SKM-1 treated with dmso at 0.1 percent for 144 hours (cell line): ENCODE results near the gene BMF.
"Not testable (repeated sequence)": the region's sequence is repeated elsewhere in the genome, so short reads cannot be mapped to it uniquely, and the experiment has no call there.

ENCODE experiments used
- DNase-seq: peaks from one replicate; lab custom pipeline; 2025; ENCODE audit not compliant: unreplicated experiment; lab: John Stamatoyannopoulos, UW

Gene BMF

GRCh38 chr15:40088929-40089755 lies 19.5 kb downstream of the BMF start:
- DNase-seq: peak; percentile 69

- DNase-seq: peak; percentile 69
These were observed 20.4 kb downstream of the BMF start for GRCh38 chr15:40087991-40088928.

- DNase-seq: no peak
These were observed 21.4 kb downstream of the BMF start for GRCh38 chr15:40087068-40087810.

- no peak for DNase-seq
These were observed 23.4 kb downstream of the BMF start for GRCh38 chr15:40085266-40085665.

DNA sequence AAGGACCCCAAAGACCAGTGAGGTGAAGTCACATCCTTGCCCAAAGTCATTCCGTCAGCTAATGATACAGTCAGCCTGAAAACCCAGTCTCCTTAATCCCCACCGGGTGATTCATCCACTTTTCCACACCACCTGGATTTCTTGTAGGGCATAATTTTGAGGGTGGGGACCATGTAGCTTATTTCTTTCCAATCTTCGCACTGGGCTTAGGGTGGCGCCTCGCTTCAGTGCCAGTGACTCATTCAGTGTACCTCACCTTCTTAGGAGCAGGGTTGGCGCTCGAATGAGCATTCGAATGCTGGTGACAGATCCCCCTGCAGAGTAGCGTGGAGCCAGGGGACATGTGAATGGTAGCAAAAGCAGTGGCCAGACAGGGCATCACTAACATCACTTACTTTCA lies 24.0 kb downstream of the BMF start:
- no peak for DNase-seq

DNA sequence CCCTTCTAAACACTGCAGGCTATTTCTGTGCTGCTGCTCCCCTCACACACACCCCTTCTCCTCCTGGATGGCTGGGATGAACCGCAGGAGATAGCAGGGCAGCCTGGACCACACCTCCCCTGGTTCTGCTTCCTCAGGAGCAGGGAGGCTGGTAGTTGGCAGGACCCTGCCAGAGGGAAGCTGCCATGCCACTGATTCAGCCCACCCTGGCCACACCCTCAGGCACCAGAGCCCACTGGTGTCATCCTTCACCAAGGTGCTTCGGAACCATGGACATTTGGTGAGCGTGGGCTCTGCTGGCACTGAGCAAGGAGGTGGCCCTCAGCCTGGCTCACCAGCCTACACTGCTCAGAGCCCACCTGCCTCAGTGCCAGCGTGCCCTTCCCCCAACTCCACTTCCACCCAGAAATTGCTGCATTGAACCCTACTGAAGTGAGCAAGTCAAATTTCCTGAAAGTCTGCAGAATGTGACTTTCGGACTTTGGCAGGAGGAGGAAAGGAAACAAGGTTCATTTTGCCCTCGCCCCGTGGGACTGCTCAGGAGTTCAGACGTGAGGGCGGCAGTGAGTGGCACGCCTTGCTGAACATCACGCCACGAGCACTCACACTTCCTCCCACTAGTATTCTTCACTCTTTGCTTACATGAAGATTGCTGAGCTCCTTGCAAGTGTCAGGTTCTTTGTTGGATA lies 26.3 kb downstream of the BMF start:
- DNase-seq: no peak

DNA sequence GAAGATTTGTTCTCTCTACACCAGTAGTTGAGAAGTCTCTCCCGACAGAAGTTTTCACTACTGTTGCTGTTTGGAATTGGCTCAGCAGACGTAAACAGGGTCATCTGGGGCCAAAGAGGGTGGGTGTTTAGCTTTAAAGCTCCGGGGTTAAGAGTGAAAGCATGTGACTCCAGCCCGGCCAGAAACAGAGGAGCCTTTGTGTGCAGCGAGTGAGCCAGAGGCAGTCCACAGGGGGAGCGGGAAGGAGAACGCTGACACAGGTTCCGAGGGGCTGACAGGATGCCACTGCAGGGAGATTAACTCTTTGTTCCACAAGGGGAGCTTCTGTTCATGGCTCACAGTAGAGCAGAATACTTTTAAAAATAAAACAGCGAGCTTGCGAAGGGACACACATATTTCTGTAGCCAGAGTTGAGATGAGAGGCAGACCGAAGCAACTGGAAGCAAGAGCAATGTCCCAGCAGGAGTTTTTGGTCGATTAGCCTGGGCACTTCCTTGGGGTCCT lies 26.9 kb downstream of the BMF start:
- no peak for DNase-seq

DNA sequence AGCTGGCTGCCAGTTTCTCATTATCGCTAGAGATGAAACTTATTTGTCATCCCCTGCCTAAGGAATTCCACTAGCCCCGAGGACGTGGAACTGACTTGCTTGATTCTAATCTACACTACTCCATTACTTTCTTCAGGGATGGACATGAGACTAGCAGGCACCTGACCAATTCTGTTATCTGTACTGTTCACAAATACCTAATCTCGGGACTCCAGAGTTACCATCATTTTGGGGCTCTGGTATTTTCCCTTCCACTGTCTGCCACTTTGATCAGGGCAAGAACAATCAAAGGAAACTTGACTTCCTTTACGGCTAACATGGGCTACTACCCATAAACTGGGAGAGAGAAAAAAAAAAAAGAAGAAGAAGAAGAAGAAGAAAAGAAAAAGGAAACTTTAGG lies 27.8 kb downstream of the BMF start:
- DNase-seq: no peak

DNA sequence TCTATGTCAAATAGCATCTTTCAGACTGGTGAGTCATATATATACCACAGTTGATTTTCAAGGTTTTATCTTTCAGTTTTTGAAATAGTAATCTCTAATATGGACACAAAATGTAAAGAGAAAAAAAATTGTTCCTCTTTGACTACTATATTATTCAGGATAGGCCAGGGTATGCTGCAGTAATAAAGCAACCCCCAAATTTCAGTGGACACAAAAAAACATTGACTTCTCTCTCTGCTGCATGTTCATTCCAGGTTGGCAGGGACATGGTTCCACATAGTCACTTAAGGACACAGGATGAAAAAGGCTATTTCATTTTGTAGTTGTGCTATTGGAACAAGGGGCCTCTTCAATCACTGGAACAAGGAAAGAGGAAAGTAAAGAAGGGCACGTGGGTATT lies 28.6 kb downstream of the BMF start:
- no peak for DNase-seq

DNA sequence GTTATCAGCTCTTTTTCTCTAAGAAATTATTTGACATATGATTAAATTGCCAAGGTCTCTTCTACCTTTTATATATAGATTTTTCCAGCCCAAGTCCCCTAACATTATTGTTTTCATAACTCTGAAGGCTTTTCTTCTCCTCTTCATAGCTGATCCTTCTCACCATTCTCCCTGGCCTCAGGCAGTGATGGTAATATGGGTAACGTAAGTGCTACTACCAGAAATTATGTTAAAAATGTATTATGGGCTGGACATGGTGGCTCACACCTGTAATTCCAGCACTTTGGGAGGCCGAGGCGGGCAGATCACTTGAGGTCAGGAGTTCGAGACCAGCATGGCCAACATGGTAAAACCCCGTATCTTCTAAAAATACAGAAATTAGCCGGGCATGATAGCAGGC lies 29.2 kb downstream of the BMF start:
- DNase-seq: no peak

GRCh38 chr15:40075298-40076044 lies 33.2 kb downstream of the BMF start:
- DNase-seq: no peak

DNA sequence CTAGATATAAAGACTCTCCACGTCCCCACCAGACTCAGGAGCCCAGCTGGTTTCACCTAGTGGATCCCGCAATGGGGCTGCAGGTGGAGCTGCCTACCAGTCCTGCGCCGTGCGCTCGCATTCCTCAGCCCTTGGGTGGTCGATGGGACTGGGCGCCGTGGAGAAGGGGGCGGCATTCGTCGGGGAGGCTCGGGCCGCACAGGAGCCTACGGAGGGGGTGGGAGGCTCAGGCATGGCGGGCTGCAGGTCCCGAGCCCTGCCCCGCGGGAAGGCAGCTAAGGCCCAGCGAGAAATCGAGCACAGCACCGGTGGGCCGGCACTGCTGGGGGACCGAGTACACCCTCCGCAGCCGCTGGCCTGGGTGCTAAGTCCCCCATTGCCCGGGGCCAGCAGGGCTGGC lies 34.0 kb downstream of the BMF start:
- DNase-seq: not testable (repeated sequence)

DNA sequence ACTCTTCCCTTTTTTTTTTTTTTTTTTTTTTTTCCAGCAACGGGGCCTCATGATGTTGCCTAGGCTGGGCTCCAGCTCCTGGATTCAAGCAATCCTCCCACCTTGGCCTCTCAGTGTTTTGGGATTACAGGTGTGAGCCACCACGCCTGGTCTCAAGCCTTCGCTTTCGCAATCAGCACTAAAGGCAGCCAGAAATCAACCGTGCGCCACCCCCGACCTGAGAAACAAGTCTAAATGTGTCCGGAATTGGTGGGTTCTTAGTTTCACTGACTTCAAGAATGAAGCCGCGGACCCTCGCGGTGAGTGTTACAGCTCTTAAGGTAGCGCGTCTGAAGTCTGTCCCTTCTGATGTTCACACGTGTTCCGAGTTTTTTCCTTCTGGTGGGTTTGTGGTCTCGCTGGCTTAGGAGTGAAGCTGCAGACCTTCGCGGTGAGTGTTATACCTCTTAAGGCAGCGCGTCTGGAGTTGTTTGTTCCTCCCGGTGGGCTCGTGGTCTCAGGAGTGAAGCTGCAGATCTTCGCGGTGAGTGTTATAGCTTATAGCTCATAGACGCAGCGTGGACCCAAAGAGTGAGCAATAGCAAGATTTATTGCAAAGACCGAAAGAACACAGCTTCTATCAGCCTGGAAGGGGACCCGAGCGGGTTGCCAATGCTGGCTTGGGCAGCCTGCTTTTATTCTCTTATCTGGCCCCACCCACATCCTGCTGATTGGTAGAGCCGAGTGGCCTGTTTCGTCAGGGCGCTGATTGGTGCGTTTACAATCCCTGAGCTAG lies 34.8 kb downstream of the BMF start:
- not testable (repeated sequence) for DNase-seq

DNA sequence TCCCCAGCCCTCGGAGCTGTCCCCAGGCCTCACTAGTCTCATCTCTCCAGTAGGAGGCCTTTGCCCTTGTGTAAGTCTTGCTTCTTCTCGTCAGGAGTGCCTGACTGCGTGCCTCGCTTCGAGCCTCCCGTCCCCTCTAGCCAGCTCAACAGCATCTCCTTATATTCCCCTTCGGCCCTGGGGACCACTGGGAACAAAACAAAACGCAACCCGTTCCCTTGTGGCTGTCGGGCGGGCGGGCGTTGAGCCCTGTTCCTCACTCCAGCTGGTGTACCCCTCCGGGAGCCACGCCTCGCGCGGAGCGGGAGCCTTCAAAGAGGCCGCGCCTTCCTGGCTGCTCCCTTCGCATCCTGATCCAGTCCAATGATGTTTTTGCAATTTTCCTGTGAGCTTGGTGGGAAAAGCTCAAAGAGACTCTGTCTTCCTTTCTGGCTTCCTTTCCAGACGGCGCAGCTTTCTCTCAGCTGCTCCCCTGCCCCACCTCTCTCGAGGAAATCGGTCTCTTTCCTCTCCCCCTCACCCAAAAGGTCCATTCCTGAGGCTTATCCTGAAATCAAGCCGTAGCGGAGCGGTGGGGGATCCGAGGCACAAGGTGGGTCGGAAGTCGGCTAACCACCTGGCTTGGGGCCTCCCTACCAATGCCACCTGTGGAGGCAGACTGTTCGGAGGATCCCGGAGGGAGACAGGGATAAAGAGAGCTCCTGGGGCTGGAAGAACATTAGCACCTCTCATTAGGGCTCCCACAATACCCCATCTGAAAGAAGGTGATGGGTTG lies 36.3 kb downstream of the BMF start:
- no peak for DNase-seq

GRCh38 chr15:40070608-40071218 lies 38.0 kb downstream of the BMF start:
- DNase-seq: no peak

DNA sequence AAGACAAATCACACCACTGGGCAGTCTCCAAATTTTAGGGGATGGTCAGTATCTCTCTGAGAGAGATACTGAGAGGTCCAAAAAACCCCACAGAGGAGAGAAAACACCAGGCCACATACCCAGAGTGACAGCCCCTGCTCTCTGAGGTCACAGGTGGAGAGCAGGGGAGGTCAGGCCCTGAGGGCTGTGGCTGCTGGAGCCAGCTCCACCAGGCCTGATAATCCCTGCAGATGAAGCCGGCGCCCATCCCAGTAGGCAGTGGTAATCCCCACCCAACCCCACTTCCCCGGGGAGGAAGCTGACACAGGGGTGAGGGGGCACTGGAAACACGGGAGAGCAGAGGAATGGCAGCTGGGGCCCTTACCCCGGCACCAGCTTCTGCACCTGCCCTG lies 38.5 kb downstream of the BMF start:
- no peak for DNase-seq

DNA sequence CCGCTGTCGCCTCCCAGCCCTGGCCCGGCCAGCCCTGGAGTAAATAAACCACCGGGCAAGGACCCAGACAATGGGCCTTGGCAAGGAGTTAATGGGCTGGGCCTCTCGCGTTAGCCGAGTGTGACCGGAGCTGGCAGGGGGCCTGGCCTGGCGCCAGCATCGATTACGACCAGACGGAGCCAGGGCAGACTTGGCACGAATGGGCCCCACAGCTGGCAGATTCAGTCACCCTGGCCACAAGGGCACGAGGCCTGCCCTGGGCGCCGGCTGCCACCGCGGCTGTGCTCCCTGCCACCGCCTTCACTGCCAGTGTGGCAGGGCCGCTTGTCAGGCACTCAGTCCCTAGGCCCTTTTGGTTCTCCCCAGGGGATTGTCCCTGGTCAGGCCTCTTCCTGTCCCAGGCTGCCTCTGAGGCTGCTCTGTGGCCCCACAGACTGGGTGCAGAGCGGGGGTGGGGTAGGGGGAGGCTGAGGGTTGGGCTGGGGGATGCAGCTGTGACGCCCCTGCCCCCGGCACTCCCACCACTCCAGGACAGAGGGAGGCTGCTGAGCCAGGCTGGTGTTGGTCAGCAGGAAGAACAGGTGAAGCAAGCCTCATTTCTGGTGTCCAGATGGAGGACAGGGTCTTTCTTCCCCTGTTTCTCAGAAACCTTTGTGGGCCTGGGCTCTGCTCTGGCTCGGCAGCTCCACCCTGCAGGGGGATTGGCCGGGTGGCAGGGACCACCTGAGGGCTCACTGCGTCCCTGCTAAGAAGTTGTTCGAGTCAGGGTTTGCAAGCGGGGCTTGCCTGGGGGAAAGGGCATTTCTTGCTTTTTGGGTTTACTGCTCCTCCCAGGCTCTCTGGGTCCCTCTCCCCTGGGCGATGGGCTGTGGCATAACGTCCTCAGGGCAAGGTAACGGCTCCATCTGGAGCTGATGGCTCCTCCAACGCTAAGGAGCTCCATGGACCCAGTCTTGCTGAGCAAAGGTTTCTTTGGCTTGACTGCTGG lies 39.2 kb downstream of the BMF start:
- DNase-seq: no peak
